IMR-90 (cell line): ENCODE results near the gene NCOA7.

Source experiments
- CTCF ChIP-seq: conservative IDR thresholded peaks from 2 replicates; pipeline ENCODE4 v1.5.1; 2012; ENCODE audit warnings: mild to moderate bottlenecking, low read depth, low read length, improper control_type of control experiment
- RCOR1 ChIP-seq: IDR thresholded peaks from 2 replicates; pipeline ENCODE4 v1.6.1; 2012; ENCODE audit warnings: mild to moderate bottlenecking, low read length, improper control_type of control experiment; ENCODE audit not compliant: insufficient replicate concordance

- TF ChIP-seq RCOR1, result no peak
- TF ChIP-seq CTCF, result no peak
Observed at GRCh38 chr6:125764121-125764671, 26.6 kb upstream of the NCOA7 start.
